Thoracic aorta (tissue), 2 donors: Measurements from ENCODE around the gene GPRC5B. TPM values are rescaled to one million over a fixed set of nuclear protein-coding genes. Genes with fewer than 3 reads are reported as not detected.

ENCODE experiments used
- ATAC-seq: fragments of 150-250 bp; one replicate; pipeline ENCODE4 v1.8.0; 2017; ENCODE audit warnings: low read depth; ENCODE audit not compliant: insufficient number of reproducible peaks, low FRiP score
- DNase-seq: peaks from one replicate; pipeline ENCODE4 v3.0.0-alpha.2; 2020; ENCODE audit warnings: low spot score
- H3K27ac ChIP-seq, 2 donors: fragments of 200-600 bp; sonication (generic); 1 replicate in 1 of 2; 2 replicates in 1 of 2; pipeline ENCODE4 v1.5.1; 2016; ENCODE audit warnings: mild to moderate bottlenecking in 2 of 2, moderate library complexity in 2 of 2
- H3K27me3 ChIP-seq: fragments of 200-600 bp; sonication (generic); replicated peaks from 2 replicates; pipeline ENCODE4 v1.6.0; 2016; ENCODE audit warnings: mild to moderate bottlenecking; ENCODE audit not compliant: insufficient read depth
- H3K36me3 ChIP-seq: fragments of 200-600 bp; sonication (generic); one replicate; pipeline ENCODE4 v1.5.1; 2016
- H3K4me1 ChIP-seq, 2 donors: fragments of 200-600 bp; sonication (generic); 1 replicate in 1 of 2; 2 replicates in 1 of 2; pipeline versions ENCODE4 v1.5.1 to v1.6.0; 2016; ENCODE audit warnings: low read depth in 2 of 2, mild to moderate bottlenecking in 1 of 2; ENCODE audit not compliant: control insufficient read depth in 1 of 2
- H3K4me3 ChIP-seq: fragments of 200-600 bp; sonication (generic); 2 replicates; pipeline ENCODE4 v1.5.1; 2016; ENCODE audit warnings: mild to moderate bottlenecking
- H3K9me3 ChIP-seq: fragments of 200-600 bp; sonication (generic); 2 replicates; pipeline ENCODE4 v1.5.1; 2016
- CTCF ChIP-seq: fragments of 200-600 bp; sonication (generic); IDR thresholded peaks from one replicate; pipeline ENCODE4 v1.5.1; 2019; ENCODE audit warnings: antibody characterized with exemption
- total RNA-seq, 2 donors: library from RNA; depleted of rRNA; stranded (reverse); fragments of >200 nt; gene quantifications; one replicate each; pipeline versions ENCODE4 v1.1.0 to v1.2.3, GENCODE V29; 2016

The GPRC5B gene
- total RNA-seq, 2 donors from 2014 or later = 9.6 to 16.1 TPM

DNA sequence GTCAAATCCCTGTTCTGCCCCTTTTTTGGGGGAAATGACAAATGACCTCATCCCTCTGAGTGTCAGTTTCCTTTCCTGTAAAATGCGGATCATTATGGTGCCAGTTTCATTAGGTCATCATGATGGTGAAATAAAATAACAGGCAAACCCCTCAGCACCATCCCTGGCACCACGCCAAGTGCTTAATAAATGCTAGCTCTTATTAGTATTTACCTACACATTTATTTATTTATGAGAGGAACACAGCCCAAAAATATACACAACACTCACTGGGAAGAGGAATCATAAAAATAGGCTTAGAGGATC lies 28.6 kb upstream of the GPRC5B start:
- no peak for TF ChIP-seq CTCF
- no peaks in the 10 kb centered on the region for H3K27me3 ChIP-seq
- no peaks in the 10 kb centered on the region for H3K9me3 ChIP-seq
- no peaks in the 10 kb centered on the region for H3K36me3 ChIP-seq
- no peak overlapping the region for H3K27ac ChIP-seq
- no peaks in the 10 kb centered on the region for H3K4me1 ChIP-seq
- no peak for DNase-seq
- ATAC-seq = no peak
- H3K4me3 ChIP-seq = no peak overlapping the region

DNA sequence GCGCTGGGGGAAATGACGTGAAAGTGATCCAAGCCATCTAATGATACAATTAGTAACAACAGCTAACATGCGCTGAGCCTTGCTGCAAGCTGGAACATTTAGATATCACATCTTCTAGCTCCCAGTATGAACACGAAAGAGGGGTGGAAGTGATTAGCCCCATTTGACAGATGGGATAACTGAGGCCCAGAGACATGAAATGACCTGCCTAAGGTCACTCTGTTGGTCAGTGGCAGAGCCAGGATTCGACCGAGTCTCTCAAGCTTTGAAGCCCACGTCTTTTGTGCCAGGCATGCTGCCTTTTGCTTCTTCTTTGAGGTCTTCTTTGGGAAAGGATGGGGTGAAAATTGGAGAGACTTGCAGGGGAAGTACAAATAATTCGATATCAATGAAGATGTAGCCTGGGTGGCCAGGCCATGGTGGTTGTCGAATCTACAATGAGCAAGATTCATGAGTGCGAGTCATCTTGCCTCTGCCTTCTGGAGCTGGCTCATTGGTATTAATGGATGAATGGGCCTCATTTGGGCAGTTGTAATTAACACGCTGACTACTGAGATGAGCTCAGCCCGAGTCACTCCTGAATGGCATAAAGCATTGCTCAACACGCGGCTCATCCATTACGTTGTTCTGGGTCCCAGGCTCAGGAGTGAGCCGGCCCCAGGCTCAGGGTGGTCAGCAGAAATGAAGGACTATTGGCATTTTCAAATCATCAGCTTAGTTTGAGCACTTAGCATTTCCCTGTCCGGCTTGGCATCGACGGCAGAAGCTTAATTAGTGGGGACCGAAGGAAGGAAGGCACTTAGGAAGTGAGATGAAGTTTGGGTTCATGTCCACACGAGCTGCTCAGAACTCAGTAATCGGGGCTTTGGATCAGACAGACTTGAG lies 28.0 kb upstream of the GPRC5B start:
- H3K27me3 ChIP-seq = no peaks in the 10 kb centered on the region
- no peaks in the 10 kb centered on the region for H3K36me3 ChIP-seq
- no peak for ATAC-seq
- H3K27ac ChIP-seq = no peak overlapping the region
- TF ChIP-seq CTCF = no peak
- no peak for DNase-seq
- no peaks in the 10 kb centered on the region for H3K9me3 ChIP-seq
- no peak overlapping the region for H3K4me3 ChIP-seq
- H3K4me1 ChIP-seq = peaks cover 0 to 2% of the 10 kb centered on the region in 2 donors

DNA sequence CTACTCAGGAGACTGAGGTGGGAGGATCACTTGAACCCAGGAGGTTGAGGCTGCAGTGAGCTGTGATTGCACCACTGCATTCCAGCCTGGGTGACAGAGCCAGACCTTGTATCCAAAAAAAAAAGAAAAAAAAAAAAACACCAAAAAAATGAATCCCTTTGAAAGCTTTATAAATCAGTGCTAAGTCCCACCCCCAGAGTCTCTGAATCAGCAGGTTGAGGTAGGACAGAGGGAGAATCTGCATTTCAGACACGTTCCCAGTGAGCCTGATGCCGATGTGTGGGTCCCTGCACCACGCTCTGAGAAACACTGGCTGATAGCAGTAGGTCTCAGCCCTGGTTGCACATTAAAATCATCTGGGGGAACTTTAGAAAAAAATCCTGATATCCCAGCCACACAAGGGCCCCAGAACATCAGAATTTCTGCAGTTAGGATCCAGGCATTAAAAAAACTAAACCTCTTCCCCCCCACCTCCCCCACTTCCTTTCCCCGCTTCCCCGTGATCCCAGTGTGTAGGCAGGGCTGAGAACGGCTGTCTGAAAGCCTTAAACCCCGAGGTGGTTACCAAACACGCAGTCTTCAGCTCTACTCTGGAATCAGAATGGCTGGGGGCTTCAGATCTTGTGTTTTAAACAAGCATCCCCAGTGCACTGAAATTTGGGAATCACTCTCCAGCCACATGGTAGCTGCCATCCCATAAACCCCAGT lies 27.3 kb upstream of the GPRC5B start:
- ATAC-seq (no peak), DNase-seq (no peak)
- TF ChIP-seq CTCF = no peak
- H3K27ac ChIP-seq = no peak overlapping the region
- H3K36me3 ChIP-seq = no peaks in the 10 kb centered on the region
- H3K27me3 ChIP-seq = no peaks in the 10 kb centered on the region
- no peak overlapping the region for H3K4me3 ChIP-seq
- H3K4me1 ChIP-seq = peaks cover 0 to 3% of the 10 kb centered on the region in 2 donors
- no peaks in the 10 kb centered on the region for H3K9me3 ChIP-seq

GRCh38 chr16:19911204-19911603 lies 26.6 kb upstream of the GPRC5B start:
- Histone ChIP-seq H3K27me3 (no peaks in the 10 kb centered on the region), H3K36me3 (no peaks in the 10 kb centered on the region), H3K9me3 (no peaks in the 10 kb centered on the region), H3K4me3 (no peak overlapping the region), H3K4me1 (peaks cover 0 to 3% of the 10 kb centered on the region in 2 donors), H3K27ac (no peak overlapping the region)
- ATAC-seq (no peak), DNase-seq (no peak)
- no peak for TF ChIP-seq CTCF

- ATAC-seq (no peak), DNase-seq (no peak)
- H3K9me3 ChIP-seq = no peaks in the 10 kb centered on the region
- H3K36me3 ChIP-seq = no peaks in the 10 kb centered on the region
- H3K27me3 ChIP-seq = no peaks in the 10 kb centered on the region
- no peak for TF ChIP-seq CTCF
- H3K27ac ChIP-seq = no peak overlapping the region
- H3K4me1 ChIP-seq = peaks cover 0 to 3% of the 10 kb centered on the region in 2 donors
- H3K4me3 ChIP-seq = no peak overlapping the region
These were observed 25.2 kb upstream of the GPRC5B start for GRCh38 chr16:19909750-19910322.
